Neutrophil (primary cell): ENCODE results near the gene PTPRD.

ENCODE experiments used
- H3K27ac ChIP-seq: fragments of 200-600 bp; sonication (generic); 2 replicates; pipeline ENCODE4 v1.5.1; 2016; ENCODE audit warnings: mild to moderate bottlenecking, moderate library complexity
- H3K27me3 ChIP-seq: fragments of 200-600 bp; sonication (generic); 2 replicates; pipeline ENCODE4 v1.6.0; 2016; ENCODE audit warnings: mild to moderate bottlenecking
- H3K36me3 ChIP-seq: fragments of 200-600 bp; sonication (generic); 2 replicates; pipeline ENCODE4 v1.5.1; 2017
- H3K4me1 ChIP-seq, 2 experiments: fragments of 200-600 bp in 1 of 2; sonication (generic) in 1 of 2; 1 replicate in 1 of 2; 2 replicates in 1 of 2; pipeline versions ENCODE4 v1.5.1 to v1.6.1; 2013 to 2016; ENCODE audit warnings: low read depth in 1 of 2, low read length in 1 of 2, mild to moderate bottlenecking in 1 of 2, moderate library complexity in 1 of 2; ENCODE audit not compliant: control insufficient read depth in 1 of 2, insufficient read depth in 1 of 2
- H3K4me3 ChIP-seq, 2 experiments: fragments of 200-600 bp in 1 of 2; sonication (generic) in 1 of 2; 1 replicate in 1 of 2; 2 replicates in 1 of 2; pipeline ENCODE4 v1.5.1; 2013 to 2016; ENCODE audit warnings: low read depth in 1 of 2, low read length in 1 of 2, mild to moderate bottlenecking in 1 of 2, moderate library complexity in 1 of 2
- H3K9me3 ChIP-seq: fragments of 200-600 bp; sonication (generic); 2 replicates; pipeline ENCODE4 v1.5.1; 2016
- TF ChIP-seq, protein P1 (sequence below): fragments of 200-600 bp; sonication (generic); IDR thresholded peaks from 2 replicates; pipeline ENCODE4 v1.5.1; 2016; ENCODE audit warnings: antibody characterized with exemption

The PTPRD gene

GRCh38 chr9:8782237-8782636, 1830.6 kb downstream of the PTPRD start:
- Histone ChIP-seq H3K4me1 (no peaks in the 10 kb centered on the region), H3K27me3 (no peaks in the 10 kb centered on the region), H3K9me3 (no peaks in the 10 kb centered on the region), H3K4me3 (no peak overlapping the region), H3K27ac (no peak overlapping the region), H3K36me3 (no peaks in the 10 kb centered on the region)
- TF ChIP-seq, protein P1, sequence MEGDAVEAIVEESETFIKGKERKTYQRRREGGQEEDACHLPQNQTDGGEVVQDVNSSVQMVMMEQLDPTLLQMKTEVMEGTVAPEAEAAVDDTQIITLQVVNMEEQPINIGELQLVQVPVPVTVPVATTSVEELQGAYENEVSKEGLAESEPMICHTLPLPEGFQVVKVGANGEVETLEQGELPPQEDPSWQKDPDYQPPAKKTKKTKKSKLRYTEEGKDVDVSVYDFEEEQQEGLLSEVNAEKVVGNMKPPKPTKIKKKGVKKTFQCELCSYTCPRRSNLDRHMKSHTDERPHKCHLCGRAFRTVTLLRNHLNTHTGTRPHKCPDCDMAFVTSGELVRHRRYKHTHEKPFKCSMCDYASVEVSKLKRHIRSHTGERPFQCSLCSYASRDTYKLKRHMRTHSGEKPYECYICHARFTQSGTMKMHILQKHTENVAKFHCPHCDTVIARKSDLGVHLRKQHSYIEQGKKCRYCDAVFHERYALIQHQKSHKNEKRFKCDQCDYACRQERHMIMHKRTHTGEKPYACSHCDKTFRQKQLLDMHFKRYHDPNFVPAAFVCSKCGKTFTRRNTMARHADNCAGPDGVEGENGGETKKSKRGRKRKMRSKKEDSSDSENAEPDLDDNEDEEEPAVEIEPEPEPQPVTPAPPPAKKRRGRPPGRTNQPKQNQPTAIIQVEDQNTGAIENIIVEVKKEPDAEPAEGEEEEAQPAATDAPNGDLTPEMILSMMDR: no peak

- no peaks in the 10 kb centered on the region for H3K27me3 ChIP-seq
- no peak overlapping the region for H3K4me3 ChIP-seq
- H3K27ac ChIP-seq: no peak overlapping the region
- H3K4me1 ChIP-seq: no peaks in the 10 kb centered on the region
- H3K36me3 ChIP-seq: no peaks in the 10 kb centered on the region
- no peaks in the 10 kb centered on the region for H3K9me3 ChIP-seq
- TF ChIP-seq, protein P1: no peak
These were observed 1831.3 kb downstream of the PTPRD start for GRCh38 chr9:8781458-8781857.

- H3K9me3 ChIP-seq: no peaks in the 10 kb centered on the region
- H3K4me1 ChIP-seq: no peaks in the 10 kb centered on the region
- no peak overlapping the region for H3K27ac ChIP-seq
- TF ChIP-seq, protein P1: no peak
- H3K4me3 ChIP-seq: no peak overlapping the region
- no peaks in the 10 kb centered on the region for H3K36me3 ChIP-seq
- no peaks in the 10 kb centered on the region for H3K27me3 ChIP-seq
These were observed 1832.4 kb downstream of the PTPRD start for GRCh38 chr9:8780386-8780785.

DNA sequence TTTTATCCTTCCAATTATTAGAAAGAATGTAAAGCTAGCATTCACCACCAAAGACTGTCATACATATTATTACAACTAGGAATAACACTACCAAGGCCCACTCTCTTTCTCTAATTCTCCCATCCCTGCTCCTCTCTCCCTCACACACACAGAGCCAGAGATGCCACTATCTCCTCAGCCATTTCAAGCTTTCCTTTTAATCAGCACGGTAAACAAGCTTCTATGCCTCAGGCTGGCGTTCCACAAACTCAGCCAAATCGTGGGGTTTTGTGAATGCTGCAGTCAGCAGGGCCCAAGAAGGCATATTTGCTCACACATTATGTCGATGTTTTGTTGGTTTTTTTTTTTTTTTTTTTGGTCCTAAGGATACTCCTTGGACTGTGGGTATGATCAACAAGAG, 1833.3 kb downstream of the PTPRD start:
- Histone ChIP-seq H3K27ac (no peak overlapping the region), H3K4me3 (no peak overlapping the region), H3K4me1 (no peaks in the 10 kb centered on the region), H3K36me3 (no peaks in the 10 kb centered on the region), H3K9me3 (no peaks in the 10 kb centered on the region), H3K27me3 (no peaks in the 10 kb centered on the region)
- TF ChIP-seq, protein P1: no peak

DNA sequence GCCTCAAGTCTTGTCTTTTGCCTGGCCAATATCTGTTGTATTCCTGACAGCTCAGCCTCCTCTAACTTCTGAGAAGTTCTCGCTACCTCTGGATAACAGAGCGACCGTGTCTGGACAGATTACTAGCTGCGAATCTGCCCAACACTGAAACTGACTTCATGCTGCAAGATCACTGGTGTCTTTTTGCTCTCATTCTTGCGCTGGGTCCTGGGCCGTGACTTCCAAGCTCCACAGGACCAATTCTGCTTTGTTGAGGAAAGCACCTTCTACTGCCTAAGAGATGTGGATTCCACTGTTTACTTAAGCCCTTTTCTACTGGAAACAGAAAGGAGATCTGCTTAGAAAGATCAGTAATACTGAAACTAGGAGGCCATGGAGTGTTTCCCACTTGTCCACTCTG, 1834.4 kb downstream of the PTPRD start:
- Histone ChIP-seq H3K4me1 (no peaks in the 10 kb centered on the region), H3K9me3 (no peaks in the 10 kb centered on the region), H3K27ac (no peak overlapping the region), H3K27me3 (no peaks in the 10 kb centered on the region), H3K4me3 (no peak overlapping the region), H3K36me3 (no peaks in the 10 kb centered on the region)
- TF ChIP-seq, protein P1: no peak

DNA sequence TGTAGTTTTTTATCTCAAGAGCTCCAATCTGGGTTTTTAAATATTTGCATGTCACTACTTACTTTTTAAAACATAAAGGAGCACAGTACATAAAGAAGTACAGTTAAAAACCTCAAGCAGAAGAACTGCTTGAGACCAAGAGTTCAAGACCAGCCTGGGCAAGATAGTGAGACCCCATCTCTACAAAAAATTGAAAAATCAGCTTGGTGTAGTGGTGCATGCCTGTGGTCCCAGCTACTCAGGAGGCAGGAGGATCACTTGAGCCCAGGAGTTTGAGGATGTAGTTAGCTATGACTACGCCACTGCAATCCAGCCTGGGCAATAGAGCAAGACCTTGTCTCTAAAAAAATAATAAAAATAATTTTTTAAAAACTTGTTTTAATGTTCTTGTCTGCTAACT, 1840.5 kb downstream of the PTPRD start:
- Histone ChIP-seq H3K27ac (no peak overlapping the region), H3K27me3 (no peaks in the 10 kb centered on the region), H3K9me3 (no peaks in the 10 kb centered on the region), H3K4me3 (no peak overlapping the region), H3K36me3 (no peaks in the 10 kb centered on the region), H3K4me1 (no peaks in the 10 kb centered on the region)
- TF ChIP-seq, protein P1: no peak
